H1 (cell line): ENCODE measurements around the gene MUC7. TPM values are rescaled to one million over a fixed set of nuclear protein-coding genes. Genes with fewer than 3 reads are reported as not detected.

Experiments
- BACH1 ChIP-seq: IDR thresholded peaks from 2 replicates; pipeline ENCODE4 v1.6.1; 2012; ENCODE audit warnings: low read length, improper control_type of control experiment
- KDM1A ChIP-seq: fragments of 200-600, 300-600 bp; sonication (generic); IDR thresholded peaks from 2 replicates; pipeline ENCODE4 v1.7.1; 2016; ENCODE audit warnings: mild to moderate bottlenecking, low read length, borderline replicate concordance
- MAFK ChIP-seq: IDR thresholded peaks from 2 replicates; pipeline ENCODE4 v1.6.1; 2012; ENCODE audit warnings: low read depth, mild to moderate bottlenecking, improper control_type of control experiment, low read length
- SRF ChIP-seq: IDR thresholded peaks from 2 replicates; pipeline ENCODE4 v1.6.1; 2011; ENCODE audit warnings: mild to moderate bottlenecking, low read depth, low read length, moderate library complexity
- polyA plus RNA-seq, 7 experiments: library from polyadenylated mRNA; depleted of rRNA in 3 of 7; stranded (reverse) in 5 of 7; unstranded in 2 of 7; fragments of >200 nt in 5 of 7; fragments of 200-250 nt in 2 of 7; gene quantifications; 1 replicate in 5 of 7; 2 replicates in 1 of 7; 4 replicates in 1 of 7; pipeline versions ENCODE4 v1.2.1 to v1.2.3, GENCODE V29; 2011 to 2013; ENCODE audit warnings: missing spikeins in 2 of 7, mixed read lengths in 2 of 7
- total RNA-seq: library from RNA; stranded (reverse); fragmentation: NEBNext Ultra II Directional; extraction: Animal tissue kit (Norgen Biotek cat#: 25700); gene quantifications from 2 replicates; pipeline ENCODE4 v1.2.1, GENCODE V29; 2021

MUC7 gene
- total and polyA plus RNA-seq, 2 of the 8 experiments (the other 6 are each of a cell fraction or from before 2014, with no cell fraction given) = not detected

DNA sequence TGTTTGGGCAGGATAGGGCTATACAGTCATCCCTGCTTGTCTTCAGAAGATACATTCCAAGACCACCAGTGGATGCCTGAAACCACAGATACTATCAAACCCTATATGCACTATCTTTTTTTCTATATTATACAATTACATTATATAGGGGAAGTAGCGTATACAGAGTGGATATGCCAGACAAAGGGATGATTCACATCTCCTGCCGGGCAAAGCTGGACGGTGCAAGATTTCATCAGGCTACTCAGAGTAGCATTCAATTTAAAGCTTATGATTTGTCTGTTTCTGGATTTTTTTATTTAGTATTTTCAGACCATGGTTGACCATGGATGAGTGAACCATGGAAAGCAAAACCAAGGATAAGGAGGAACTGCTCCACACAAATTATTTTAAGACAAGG lies 39.4 kb downstream of the MUC7 start (continued):
- TF ChIP-seq BACH1 = no peak
- TF ChIP-seq MAFK = no peak
- no peak for TF ChIP-seq KDM1A
- no peak for TF ChIP-seq SRF
